ENCODE measurements around the gene ZBTB20. TPM values are rescaled to one million over a fixed set of nuclear protein-coding genes. Genes with fewer than 3 reads are reported as not detected.

ZBTB20 gene
- total RNA-seq, 1 donor from 2014 or later: 110 TPM

DNA sequence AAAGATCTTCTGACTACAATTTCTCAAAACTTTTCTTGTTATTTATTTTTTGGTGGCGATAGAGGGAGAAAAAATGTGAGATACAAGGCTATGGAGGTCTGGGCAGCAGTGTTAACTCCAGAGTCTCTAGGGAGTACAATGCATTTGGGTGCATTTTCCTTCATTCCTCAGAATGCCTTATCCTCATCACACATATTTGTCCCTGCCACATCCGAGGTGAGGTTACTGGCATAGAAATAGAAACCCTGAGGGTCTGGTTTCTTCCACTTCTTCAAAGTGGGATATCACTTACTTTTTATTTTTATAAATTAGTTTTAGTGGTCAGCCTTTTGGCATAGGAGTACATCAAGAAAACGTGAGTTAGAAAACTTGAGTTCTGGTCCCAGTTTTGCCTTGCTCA is 702.9 kb downstream of the ZBTB20 start:
- no peak for DNase-seq (ENCODE audit: low spot score)

DNA sequence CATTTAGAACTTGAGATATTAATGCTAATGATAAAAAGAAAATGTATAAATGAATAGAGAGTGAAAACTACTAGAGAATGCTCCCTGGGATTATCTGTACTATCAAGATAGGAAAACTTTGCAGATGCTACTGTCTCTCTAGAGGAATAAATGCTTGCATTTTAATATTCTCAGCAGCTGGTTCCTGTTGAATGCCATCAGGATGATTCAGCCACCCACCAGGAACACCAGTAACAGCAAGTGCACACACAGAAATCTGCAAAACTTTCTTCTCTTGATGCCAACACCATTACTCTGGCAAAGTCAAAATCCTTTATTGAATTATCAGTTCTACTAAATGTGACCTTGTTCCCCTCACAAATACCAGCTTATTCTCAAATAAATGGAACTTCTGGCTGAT is 704.8 kb downstream of the ZBTB20 start:
- no peak for DNase-seq (ENCODE audit: low spot score)

DNA sequence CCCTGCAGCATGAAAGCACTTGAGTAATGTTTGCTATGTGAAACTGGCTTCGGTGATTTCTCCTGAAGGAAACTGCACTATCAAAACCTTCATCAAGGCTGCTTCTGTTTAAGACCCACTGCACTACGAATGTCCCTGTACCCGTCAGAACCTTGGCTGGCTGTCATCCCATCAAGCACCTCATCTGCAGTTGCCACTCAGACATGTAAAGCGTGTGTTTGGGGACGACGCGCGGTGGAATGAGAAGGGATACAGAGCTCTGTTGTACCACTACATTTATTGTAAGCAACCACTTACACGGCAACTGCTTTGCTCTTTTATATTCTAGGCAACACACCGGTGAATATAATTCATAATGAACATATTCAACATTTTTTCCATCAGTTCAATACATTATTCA is 705.7 kb downstream of the ZBTB20 start:
- no peak for DNase-seq (ENCODE audit: low spot score)

DNA sequence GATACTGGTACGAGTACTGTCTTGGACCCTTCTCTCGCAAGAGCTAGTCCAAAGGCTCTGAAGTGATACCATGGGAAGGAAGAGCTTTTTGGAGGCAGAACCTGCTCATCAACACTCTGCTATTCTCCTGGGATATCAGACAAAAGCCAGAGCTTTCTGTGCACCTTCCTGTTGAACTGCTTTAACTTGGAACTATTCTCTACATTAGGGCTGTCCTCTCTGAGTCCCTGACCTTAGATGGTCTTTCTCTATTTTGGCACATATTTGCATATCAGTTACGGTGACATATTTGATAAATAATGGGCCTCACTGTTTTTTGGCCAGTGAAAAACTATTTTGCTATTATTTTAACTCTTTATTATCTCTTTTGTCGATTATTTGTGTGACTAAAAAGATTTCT is 706.4 kb downstream of the ZBTB20 start:
- DNase-seq (ENCODE audit: low spot score): no peak

DNA sequence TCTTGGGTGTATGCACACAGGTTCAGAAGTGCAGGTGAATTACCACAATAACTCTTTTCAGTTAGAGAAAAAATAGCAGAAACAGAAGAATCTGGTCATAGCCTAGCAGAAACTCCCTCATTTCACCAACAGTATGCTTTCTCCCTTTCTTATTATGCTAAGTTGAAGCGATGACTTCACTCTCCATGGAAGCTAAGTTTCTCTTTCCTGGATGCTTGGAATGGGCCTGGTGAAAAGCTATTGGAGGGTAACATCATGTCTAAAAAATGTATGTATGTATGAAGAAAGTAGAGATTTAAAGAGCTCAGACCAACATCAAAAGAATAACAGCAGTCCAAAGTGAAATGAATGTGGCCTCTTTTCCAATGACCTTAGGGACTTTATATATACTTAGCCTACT is 707.8 kb downstream of the ZBTB20 start:
- no peak for DNase-seq (ENCODE audit: low spot score)

DNA sequence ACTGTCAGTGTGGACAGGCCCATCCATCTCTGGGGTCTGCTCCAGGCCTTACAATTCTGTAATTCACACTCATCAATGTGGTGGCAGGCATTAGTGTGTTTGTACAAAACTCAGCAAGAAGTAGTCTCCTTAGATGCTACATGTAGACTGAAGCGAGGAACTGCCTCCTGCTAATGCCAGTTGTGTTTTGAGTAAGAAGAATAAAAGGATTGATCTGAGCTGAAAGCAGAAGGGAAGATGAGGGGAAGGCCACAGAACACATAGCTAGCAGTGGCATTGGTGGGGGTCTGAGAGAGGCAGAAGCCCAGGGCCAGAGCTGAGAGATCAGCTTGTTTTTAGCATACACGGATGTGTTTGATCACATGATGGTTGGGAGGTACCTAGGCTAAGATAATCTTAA is 709.2 kb downstream of the ZBTB20 start:
- DNase-seq (ENCODE audit: low spot score): no peak

DNA sequence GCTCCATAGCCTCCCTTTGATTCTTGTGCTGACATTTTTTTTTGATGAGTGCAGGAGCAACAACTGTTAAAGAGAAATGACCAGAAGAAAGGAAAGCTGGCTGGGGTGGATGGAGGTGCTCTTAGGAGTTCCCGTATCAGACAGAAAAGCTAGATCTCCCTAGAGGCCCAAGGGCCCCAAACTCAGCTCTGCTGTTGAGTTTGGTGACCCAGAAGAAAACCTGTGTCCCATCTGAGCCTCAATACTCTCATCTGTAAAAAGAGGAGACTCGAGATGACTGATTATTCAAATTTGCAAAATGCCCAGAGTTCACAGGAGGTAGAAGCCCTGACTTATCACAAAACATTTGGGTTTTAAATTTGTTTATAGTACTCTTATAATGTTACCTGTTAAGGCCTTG is 710.9 kb downstream of the ZBTB20 start:
- no peak for DNase-seq (ENCODE audit: low spot score)

DNA sequence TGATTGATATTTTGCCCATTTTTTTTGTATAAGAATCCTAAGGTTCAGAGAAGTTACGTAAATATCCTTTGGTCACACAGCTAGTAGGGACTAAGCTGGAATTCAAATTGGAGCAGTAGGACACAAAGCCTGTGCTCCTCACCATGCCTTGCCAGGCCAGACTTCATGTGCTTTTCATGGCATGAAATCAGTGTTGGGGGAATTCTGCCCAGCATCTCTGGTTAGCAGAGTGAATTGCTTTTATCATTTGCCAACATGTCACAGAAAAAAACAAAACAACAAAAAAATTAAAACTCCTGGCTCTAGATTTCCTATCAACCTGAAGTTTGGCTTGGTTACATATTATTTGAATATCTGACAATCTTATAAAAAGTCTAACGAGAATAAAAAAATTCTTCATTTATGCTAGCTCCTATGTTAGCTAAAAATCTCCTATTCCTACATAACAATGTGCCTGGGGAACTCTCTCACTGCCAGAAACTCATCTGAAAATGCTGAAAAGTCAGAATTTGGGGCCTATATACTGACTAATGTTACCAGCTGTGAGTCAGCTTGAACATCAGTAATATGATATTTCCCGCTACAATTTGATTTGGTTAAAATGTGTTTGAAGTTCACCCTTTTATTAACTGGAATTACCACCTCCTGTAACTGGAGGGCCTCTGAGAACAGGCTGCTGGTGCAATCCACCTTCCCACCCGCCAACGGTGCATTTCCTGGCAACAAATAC is 711.5 kb downstream of the ZBTB20 start:
- DNase-seq (ENCODE audit: low spot score): no peak

DNA sequence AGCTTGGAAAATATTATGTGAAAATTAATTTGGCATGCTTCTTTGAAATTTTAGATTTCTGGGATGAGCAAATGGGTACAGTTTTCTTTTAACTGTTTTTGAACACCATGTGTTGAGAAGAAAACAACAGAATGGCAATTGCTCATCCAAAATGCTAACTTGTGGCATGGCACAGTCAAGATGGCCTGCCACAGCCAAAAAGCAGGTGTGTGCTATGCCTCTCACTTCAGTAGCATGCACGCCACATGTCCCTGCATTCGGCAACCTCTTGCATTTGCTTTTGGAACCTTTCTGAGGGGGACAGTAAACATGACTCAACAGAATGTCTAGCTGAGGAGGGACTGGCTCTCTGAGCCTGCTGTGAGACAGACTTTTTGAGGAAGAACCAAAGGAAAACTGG is 714.8 kb downstream of the ZBTB20 start:
- DNase-seq (ENCODE audit: low spot score): no peak

DNA sequence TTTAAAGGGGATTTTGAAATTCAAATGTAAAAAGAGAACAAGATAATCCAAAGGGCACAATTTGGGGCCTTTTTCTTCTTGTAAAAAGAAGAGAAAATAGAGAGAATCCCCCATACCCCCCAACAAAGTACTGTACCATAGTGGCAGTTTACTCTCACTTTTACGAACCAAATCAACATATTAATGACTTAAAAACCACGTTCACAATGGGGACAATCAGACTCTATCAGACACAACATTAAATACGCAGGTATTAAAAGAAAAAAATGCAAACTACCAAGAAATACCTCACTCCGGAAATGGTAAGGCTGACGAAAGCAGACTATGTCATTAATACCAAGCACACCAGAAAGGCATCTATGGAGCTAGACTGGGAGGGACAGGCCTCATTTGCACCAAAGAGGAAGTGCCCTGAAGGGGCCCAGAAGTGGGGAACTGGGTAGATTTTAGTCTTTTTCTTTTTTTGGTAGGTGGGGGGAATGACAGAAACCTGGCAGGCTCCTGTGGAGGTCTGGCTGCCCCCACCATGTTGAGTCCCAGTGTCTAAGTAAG is 719.0 kb downstream of the ZBTB20 start:
- DNase-seq (ENCODE audit: low spot score): no peak

DNA sequence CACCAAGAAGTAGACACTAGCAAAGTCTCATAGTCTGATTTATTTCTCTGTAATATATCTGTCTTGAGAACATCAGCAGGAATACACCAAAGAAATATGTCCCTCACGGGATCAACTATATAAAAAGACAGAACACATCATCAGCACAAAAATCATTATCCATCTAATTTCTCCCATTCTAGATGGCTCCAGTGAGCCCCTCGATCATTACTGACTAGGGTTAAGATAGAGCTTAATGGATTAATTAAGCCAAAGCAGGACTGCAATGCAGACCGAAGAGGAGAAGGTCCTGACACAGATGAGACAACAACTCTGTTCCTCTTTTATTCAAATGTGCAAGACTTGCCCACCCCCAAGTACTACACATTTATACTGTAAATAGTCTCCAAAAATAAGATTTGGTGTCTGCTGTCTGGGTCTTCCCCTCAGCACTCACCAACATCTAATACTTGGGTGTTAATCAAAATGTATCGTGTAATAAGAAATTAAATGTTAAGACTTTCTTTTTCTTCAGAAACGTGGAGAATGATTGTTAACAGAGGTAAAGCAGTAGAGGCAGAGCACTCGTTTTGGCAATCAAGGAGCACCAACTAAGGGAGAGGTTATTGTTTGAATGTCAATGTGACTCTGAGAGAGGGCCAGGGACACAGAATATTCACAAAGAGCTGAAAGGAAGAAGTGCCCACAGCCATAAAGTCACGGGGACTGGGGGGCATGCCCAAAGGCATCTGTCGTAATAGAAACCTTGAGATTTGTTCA is 719.6 kb downstream of the ZBTB20 start:
- DNase-seq (ENCODE audit: low spot score): no peak

DNA sequence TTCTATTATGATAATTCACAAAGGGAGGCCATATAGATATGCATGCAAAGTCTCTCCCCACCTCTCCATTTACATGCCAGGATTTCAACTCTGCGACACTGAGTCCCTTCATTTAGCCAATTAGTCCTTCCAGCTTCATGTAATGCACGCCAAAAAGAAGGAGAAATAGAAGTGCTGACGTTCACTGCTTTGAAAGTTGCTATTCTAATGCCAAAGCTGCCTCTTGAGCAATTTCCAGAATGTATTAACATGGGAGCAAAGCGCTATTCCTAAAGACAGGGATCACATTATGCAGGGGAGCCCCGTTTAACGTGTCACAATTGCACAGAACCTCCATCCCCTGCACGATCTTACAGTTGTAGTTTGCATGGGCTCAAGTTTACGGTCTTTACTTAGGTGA is 722.8 kb downstream of the ZBTB20 start:
- DNase-seq (ENCODE audit: low spot score): no peak

DNA sequence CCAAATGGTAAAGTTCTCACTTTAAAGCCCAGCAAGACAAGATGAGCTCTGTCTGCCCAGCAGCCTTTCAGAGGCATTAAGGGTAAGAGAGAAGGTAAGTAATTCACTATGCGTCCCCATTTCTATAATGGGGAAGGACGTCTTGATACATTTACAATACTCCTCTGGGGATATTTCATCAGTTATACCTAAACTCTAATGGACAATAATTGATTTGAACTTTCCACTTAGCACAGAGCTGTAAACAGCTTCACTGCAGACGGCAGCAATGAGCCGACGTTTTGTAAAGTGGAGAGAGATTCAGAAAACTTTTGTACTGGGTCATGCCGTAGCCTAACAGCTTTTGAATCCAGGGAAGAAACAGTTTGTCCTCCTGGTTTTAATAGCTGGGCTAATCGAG is 725.9 kb downstream of the ZBTB20 start:
- no peak for DNase-seq (ENCODE audit: low spot score)

DNA sequence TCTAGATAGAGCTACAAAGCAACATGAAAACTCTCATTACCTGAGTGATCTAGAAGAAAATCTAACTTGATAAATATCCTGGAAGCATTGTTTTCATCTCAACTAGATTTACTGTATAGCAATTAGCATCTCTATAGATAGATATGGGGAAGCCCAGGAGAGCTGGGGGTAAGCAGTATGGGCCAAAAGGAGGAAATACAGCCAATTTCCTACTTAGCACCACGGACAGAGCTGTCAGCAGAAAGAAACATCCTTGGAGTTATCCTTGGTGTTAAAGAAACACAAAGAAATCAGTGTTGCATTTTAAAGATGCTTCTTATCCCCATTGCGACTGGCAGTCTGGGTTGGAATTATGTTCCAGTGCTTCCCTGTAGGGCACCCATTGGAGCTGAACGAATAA is 727.0 kb downstream of the ZBTB20 start:
- no peak for DNase-seq (ENCODE audit: low spot score)

DNA sequence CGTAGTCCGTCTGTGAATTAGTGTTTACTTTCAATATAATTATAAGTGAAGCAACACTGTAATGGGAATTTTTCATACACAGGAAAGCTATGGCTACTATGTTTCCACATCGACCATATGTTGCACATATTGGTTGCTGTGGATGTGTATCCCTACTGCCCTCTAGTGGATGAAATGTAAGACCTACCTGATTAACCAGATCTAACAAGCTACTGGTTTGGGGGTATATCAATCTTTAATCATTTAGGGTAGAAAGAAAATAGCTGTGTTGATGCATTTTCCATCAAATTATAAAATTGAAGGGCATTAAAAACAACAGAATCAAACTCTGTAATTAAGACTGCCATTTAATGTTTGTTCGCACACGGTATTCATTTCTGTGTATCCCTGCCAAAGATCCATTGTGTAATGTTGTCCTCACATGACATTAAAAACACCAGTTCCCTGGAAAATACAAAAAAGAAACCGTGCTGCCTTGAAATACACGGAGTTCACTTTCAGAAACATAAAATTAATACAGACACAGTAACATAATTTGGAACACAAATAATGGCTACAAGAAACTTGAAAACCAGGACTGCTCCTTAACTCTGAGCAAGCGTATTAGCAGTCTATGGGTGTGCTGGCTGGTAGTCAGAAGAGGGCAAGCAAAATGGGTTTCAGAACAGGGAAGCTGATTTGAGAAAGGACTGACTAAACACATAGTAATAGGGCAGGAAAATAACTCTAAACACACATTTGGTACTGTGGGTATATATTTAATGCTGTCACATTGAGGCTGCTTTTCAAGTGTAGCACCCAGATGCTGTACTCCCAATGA is 728.2 kb downstream of the ZBTB20 start:
- no peak for DNase-seq (ENCODE audit: low spot score)

DNA sequence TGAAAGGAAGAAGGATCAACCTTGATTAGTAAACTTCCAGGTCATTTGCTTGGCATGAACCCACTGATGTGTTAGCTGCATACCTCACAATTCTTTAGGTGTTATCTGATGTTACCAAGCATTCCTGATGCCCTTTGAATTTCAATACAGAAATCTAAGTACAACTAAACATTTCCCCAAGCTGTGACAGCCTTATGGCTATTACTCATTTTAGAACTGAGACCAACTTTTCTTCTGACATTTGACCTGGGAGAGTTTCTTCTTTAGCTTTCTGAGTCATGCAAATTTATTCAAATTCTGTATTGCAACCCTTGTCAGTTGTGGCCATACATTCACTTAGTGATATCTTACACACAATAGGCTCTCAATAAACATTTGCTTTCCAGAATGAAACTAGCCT is 729.0 kb downstream of the ZBTB20 start:
- DNase-seq (ENCODE audit: low spot score): no peak

DNA sequence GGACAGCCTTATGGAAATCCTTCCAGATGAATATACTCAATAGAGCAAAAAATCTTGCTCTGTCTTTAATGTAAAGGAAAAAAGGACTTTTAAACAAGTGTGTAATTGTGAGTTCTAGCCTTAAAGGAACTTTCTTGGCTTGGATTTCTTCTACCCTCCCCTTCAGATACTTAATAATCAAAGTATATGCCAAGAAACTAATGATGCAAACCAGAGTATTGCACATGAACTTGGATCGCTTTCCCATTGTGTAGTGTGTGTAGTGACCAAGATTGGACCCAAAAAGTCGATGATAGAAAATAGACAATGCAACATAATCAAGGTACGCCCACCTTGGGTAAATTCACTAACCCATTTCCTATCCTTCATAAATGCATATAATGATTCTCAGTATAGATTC is 729.4 kb downstream of the ZBTB20 start:
- DNase-seq (ENCODE audit: low spot score): no peak

DNA sequence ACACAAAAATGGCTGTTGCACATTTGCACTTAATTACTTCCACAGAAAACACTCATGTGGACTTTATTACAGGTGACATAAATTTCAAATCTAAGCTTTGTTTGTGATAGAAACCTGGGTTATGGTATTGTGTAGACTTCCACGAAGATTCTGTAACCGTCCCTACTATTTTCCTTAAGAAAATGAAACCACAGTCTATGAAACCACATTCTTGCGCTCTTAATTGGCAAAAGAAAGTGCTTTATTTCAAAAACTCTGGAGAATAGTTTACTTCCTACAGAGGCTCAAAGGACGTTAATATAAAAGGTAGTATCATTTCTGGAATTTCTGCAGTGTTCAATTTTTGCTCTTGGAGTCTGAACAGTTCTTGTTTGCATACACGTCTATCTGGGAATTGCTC is 729.8 kb downstream of the ZBTB20 start:
- DNase-seq (ENCODE audit: low spot score): no peak

DNA sequence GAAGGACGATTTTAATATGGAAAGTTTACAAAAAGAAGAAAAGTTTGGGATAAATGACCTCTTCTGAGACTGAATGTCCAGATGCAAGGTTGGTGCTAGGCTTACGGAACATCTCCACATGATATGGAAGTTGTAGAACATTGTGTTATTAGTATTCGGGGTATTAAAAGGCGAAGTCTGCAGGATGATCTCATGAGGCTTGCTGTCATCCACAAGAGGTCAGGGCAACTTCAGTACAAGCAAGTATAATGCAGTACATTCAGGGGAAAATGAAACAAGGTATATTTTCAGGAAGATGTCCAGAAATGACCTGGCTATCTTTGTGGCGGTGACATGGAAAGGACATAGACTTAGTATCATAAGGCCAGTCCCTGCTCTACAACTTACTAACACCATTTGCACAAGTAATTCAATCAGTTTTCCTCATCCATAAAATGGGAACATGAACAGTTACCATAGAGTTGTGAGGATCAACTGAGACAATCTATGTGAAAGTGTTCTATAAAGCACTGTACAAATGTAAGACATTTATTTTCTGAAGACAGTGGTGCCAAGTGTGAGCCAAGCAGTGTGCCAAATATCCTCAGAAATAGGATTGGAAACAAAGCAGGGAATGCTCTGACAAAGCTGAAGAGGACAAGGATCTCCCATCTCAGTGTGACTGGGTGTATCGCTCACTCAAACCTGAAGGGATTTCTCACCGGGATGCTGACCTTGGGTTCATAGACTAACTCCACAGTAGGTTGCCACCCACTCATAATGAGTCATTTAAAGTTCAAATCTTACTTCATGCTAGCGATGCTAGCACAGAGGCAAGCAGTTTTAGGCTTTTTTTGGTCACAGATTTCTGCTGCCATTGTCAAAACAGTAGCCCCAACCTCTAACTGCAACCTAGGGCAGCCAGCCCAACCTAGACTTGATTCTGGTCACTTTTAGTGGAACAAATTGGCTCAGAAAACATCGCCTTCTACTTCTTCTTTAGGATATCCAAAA is 735.0 kb downstream of the ZBTB20 start:
- DNase-seq (ENCODE audit: low spot score): no peak

DNA sequence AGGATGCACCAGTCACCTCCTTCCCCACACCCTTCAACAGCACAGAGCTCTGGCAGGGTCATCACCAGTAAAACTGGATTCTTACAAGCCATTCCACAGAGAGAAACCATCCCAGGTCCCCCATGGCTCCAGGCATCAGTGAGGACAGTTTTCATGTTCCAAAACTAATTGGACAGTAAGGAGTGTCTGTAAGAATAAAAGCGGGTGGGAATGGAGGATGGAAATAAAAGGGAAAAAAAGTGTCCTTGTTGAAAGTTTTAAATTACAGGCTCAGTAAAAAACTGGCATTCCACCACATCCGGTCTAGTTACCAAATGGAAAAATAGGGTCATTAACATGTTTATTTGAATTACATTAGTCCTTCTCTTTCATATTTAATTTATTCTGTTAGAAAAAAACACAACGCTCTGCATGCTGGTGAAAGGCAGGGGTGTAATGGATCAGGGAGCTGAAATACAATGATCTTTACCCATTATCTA is 735.9 kb downstream of the ZBTB20 start:
- no peak for DNase-seq (ENCODE audit: low spot score)
